ENCODE data around the gene GAS7. TPM values are rescaled to one million over a fixed set of nuclear protein-coding genes. Genes with fewer than 3 reads are reported as not detected.
A peak's percentile ranks its signal among the peaks of the same experiment; 100 is the strongest.

Gene GAS7
- total and polyA plus RNA-seq, 2 experiments from 2014 or later = 1.9 to 10.7 TPM

DNA sequence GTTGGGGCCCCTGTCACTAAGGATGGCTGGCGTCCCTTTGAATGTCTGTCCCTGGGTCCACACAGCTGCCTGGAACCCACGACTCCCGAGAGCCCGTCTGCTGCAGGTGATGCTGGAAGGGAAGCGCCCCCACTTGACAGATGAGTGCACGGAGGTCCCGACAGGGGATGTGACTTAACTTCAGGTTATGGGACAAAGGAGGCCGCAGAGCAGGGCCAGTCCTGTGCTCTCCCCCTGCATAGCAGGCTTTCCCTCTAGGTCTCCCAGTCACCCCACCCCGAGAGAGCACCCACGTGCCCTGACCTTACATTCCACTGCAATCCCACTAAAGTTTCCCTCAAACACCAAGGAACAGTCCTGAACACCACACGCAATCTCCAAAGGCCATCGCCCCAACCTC is 287.3 kb downstream of the GAS7 start:
- no peak overlapping the region for H2AFZ ChIP-seq
- ATAC-seq (no peak), DNase-seq (ENCODE audit: low spot score) (no peak)
- H3K36me3 ChIP-seq (ENCODE audit: insufficient read depth) = no peaks in the 10 kb centered on the region
- no peaks in the 10 kb centered on the region for H3K79me2 ChIP-seq (replicated peaks; ENCODE audit: insufficient read depth)
- no peaks in the 10 kb centered on the region for H4K20me1 ChIP-seq (replicated peaks; ENCODE audit: insufficient read depth)
- Mint-ChIP-seq H3K36me3 (ENCODE audit: low read depth) (no peaks in the 10 kb centered on the region), H3K4me3 (no peak overlapping the region), H3K4me1 (peaks cover 15% of the 10 kb centered on the region), H3K27ac (no peak overlapping the region), H3K9me3 (no peaks in the 10 kb centered on the region; the same call in 2 of the 3 replicates), H3K27me3 (ENCODE audit: insufficient read depth, low read depth, poor library complexity) (peaks cover 23% of the 10 kb centered on the region)
- no peak overlapping the region for H3K27ac ChIP-seq (ENCODE audit: low read depth)
- H3K4me1 ChIP-seq (ENCODE audit: insufficient read depth) = no peaks in the 10 kb centered on the region
- no peak overlapping the region for H3K4me3 ChIP-seq
- no peaks in the 10 kb centered on the region for H3K9me2 ChIP-seq (ENCODE audit: insufficient read depth)
- no peaks in the 10 kb centered on the region for H3K27me3 ChIP-seq (ENCODE audit: insufficient read depth)
- H3K4me2 ChIP-seq = no peak overlapping the region
- no peaks in the 10 kb centered on the region for H3F3A ChIP-seq (replicated peaks; ENCODE audit: low read depth)
- TF ChIP-seq, protein P1, sequence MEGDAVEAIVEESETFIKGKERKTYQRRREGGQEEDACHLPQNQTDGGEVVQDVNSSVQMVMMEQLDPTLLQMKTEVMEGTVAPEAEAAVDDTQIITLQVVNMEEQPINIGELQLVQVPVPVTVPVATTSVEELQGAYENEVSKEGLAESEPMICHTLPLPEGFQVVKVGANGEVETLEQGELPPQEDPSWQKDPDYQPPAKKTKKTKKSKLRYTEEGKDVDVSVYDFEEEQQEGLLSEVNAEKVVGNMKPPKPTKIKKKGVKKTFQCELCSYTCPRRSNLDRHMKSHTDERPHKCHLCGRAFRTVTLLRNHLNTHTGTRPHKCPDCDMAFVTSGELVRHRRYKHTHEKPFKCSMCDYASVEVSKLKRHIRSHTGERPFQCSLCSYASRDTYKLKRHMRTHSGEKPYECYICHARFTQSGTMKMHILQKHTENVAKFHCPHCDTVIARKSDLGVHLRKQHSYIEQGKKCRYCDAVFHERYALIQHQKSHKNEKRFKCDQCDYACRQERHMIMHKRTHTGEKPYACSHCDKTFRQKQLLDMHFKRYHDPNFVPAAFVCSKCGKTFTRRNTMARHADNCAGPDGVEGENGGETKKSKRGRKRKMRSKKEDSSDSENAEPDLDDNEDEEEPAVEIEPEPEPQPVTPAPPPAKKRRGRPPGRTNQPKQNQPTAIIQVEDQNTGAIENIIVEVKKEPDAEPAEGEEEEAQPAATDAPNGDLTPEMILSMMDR (conservative IDR thresholded peaks at IDR 0.05; ENCODE audit: low read depth in 2 of 2) = peak in 1 of 2 experiments; percentile 17; a peak in 1 of 4 replicates
- TF ChIP-seq, protein P2, sequence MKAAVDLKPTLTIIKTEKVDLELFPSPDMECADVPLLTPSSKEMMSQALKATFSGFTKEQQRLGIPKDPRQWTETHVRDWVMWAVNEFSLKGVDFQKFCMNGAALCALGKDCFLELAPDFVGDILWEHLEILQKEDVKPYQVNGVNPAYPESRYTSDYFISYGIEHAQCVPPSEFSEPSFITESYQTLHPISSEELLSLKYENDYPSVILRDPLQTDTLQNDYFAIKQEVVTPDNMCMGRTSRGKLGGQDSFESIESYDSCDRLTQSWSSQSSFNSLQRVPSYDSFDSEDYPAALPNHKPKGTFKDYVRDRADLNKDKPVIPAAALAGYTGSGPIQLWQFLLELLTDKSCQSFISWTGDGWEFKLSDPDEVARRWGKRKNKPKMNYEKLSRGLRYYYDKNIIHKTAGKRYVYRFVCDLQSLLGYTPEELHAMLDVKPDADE (IDR thresholded peaks at IDR 0.05) = no peak
- TF ChIP-seq POLR2AphosphoS5 (IDR thresholded peaks at IDR 0.05; ENCODE audit: low read depth) = no peak
- no peak for TF ChIP-seq STAT1 (IDR thresholded peaks at IDR 0.05; ENCODE audit: unreplicated experiment)

DNA sequence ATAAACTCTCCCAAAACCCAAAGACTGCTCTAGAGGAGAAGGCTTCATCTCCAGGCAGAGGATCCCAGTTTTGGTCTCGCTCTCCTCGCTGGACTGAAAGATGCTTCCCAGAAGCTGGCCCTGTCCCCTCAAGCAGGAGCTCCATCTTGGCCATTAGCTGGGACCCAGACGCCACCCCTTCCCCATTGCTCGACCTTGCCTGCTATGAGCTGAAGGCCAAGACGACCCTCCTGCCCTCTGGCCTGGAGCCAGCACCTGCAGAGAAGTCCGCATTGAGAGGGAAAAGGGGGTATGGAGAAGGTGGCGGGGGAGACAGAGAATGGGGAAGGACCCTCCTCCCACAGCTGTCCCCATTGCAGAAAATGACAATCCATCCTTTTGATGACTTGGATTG is 289.8 kb downstream of the GAS7 start:
- Mint-ChIP-seq H3K4me3 (no peak overlapping the region; the same call in 2 of the 3 replicates), H3K27me3 (ENCODE audit: insufficient read depth, low read depth, poor library complexity) (peaks cover 21% of the 10 kb centered on the region), H3K36me3 (ENCODE audit: low read depth) (no peaks in the 10 kb centered on the region), H3K4me1 (peaks cover 15% of the 10 kb centered on the region), H3K9me3 (no peaks in the 10 kb centered on the region; the same call in 2 of the 3 replicates), H3K27ac (no peak overlapping the region)
- TF ChIP-seq, protein P3, sequence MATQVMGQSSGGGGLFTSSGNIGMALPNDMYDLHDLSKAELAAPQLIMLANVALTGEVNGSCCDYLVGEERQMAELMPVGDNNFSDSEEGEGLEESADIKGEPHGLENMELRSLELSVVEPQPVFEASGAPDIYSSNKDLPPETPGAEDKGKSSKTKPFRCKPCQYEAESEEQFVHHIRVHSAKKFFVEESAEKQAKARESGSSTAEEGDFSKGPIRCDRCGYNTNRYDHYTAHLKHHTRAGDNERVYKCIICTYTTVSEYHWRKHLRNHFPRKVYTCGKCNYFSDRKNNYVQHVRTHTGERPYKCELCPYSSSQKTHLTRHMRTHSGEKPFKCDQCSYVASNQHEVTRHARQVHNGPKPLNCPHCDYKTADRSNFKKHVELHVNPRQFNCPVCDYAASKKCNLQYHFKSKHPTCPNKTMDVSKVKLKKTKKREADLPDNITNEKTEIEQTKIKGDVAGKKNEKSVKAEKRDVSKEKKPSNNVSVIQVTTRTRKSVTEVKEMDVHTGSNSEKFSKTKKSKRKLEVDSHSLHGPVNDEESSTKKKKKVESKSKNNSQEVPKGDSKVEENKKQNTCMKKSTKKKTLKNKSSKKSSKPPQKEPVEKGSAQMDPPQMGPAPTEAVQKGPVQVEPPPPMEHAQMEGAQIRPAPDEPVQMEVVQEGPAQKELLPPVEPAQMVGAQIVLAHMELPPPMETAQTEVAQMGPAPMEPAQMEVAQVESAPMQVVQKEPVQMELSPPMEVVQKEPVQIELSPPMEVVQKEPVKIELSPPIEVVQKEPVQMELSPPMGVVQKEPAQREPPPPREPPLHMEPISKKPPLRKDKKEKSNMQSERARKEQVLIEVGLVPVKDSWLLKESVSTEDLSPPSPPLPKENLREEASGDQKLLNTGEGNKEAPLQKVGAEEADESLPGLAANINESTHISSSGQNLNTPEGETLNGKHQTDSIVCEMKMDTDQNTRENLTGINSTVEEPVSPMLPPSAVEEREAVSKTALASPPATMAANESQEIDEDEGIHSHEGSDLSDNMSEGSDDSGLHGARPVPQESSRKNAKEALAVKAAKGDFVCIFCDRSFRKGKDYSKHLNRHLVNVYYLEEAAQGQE (IDR thresholded peaks at IDR 0.05; ENCODE audit: unreplicated experiment) = no peak
- no peak for TF ChIP-seq EZH2phosphoT487 (IDR thresholded peaks at IDR 0.05; ENCODE audit: unreplicated experiment)
- TF ChIP-seq NANOG (IDR thresholded peaks at IDR 0.05; ENCODE audit: borderline replicate concordance) = no peak
- TF ChIP-seq, protein P1 (conservative IDR thresholded peaks at IDR 0.05; ENCODE audit: low read depth in 2 of 2) = no peak
- TF ChIP-seq POLR2AphosphoS5 (IDR thresholded peaks at IDR 0.05; ENCODE audit: low read depth) = no peak
- TF ChIP-seq EZH2 (IDR thresholded peaks at IDR 0.05; ENCODE audit: low read depth, unreplicated experiment) = no peak
- no peak for TF ChIP-seq JUNB (IDR thresholded peaks at IDR 0.05; ENCODE audit: unreplicated experiment)
- TF ChIP-seq ZNF331 (CRISPR knock-in tag; IDR thresholded peaks at IDR 0.05; ENCODE audit: low read depth) = no peak
- no peak for TF ChIP-seq STAT1 (IDR thresholded peaks at IDR 0.05; ENCODE audit: unreplicated experiment)
- Histone ChIP-seq H3K79me2 (replicated peaks; ENCODE audit: insufficient read depth) (no peaks in the 10 kb centered on the region), H2AFZ (no peak overlapping the region), H3K4me3 (no peak overlapping the region), H3K4me1 (ENCODE audit: insufficient read depth) (no peaks in the 10 kb centered on the region), H3K36me3 (ENCODE audit: insufficient read depth) (no peaks in the 10 kb centered on the region), H3K27ac (ENCODE audit: low read depth) (no peak overlapping the region), H3K4me2 (no peak overlapping the region), H3K27me3 (ENCODE audit: insufficient read depth) (no peaks in the 10 kb centered on the region), H3K9me2 (ENCODE audit: insufficient read depth) (no peaks in the 10 kb centered on the region), H3F3A (replicated peaks; ENCODE audit: low read depth) (no peaks in the 10 kb centered on the region), H4K20me1 (replicated peaks; ENCODE audit: insufficient read depth) (no peaks in the 10 kb centered on the region)
- ATAC-seq (no peak), DNase-seq (ENCODE audit: low spot score) (no peak)
